SJSA1 (cell line): ENCODE measurements around the gene TEDC1. TPM values are rescaled to one million over a fixed set of nuclear protein-coding genes. Genes with fewer than 3 reads are reported as not detected.

Experiments
- DNase-seq, 2 experiments: peaks; one replicate each; pipeline ENCODE4 v3.0.0-alpha.2; 2015 to 2020; ENCODE audit warnings: low spot score in 2 of 2, low read depth in 1 of 2
- H3K27ac ChIP-seq: fragments of 250-450 bp; sonication (Bioruptor Pico); 2 replicates; pipeline ENCODE4 v1.5.1; 2020; ENCODE audit warnings: mild to moderate bottlenecking, moderate library complexity
- H3K27me3 ChIP-seq: fragments of 250-450 bp; sonication (Bioruptor Pico); replicated peaks from 2 replicates; pipeline ENCODE4 v1.5.1; 2020; ENCODE audit warnings: mild to moderate bottlenecking, moderate library complexity
- H3K36me3 ChIP-seq: fragments of 250-450 bp; sonication (Bioruptor Pico); 2 replicates; pipeline ENCODE4 v1.5.1; 2020; ENCODE audit warnings: mild to moderate bottlenecking
- H3K4me1 ChIP-seq: fragments of 250-450 bp; sonication (Bioruptor Pico); replicated peaks from 2 replicates; pipeline ENCODE4 v1.6.1; 2021; ENCODE audit warnings: mild to moderate bottlenecking
- H3K4me3 ChIP-seq: fragments of 250-450 bp; sonication (Bioruptor Pico); 2 replicates; pipeline ENCODE4 v1.5.1; 2020; ENCODE audit warnings: mild to moderate bottlenecking
- H3K9me3 ChIP-seq: fragments of 250-450 bp; sonication (Bioruptor Pico); replicated peaks from 2 replicates; pipeline ENCODE4 v1.5.1; 2020; ENCODE audit warnings: mild to moderate bottlenecking
- total RNA-seq: library from RNA; depleted of rRNA; stranded (reverse); fragments of >200 nt; shearing (Covaris generic); gene quantifications from 2 replicates; pipeline ENCODE4 v1.2.3, GENCODE V29; 2014

Gene TEDC1
- total RNA-seq, 1 experiment from 2014 or later = 22.1 TPM

DNA sequence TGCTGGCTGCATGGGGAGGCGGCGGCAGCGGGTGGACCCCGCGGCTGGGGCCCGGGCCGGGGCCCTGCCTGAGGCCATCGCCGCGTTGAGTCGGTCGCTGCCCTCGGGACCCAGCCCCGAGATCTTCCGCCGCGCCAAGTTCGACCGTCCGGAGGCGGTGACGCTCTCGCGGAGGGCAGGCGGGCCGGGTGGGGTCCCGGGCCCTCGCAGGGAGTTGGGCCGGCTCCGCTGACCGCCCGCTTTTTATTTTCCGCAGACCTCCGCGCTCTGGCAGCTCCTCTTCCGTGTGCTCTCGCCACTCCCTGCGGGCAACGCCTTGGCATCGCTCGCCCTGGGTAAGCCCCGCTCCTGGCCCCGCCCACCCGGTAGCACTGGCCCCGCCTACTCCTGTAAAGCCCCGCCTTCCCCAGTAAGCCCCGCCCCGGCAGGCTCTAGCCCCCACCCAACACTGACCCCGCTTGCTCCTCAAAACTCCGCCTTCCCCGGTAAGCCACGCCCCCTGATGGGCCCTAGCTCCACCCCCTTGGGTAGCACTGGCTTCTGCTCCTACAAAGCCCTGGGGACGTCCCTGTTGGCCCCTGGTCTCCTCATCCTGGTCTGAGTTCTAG is 424 bp downstream of the TEDC1 start:
- DNase-seq = peak in 1 of 2 experiments; percentile 84
- Histone ChIP-seq H3K4me1 (peaks cover 25% of the 10 kb centered on the region), H3K4me3 (peak overlapping the region; percentile 92), H3K27me3 (peaks cover 16% of the 10 kb centered on the region), H3K36me3 (peaks cover 13% of the 10 kb centered on the region), H3K27ac (peak overlapping the region; percentile 91), H3K9me3 (no peaks in the 10 kb centered on the region)

DNA sequence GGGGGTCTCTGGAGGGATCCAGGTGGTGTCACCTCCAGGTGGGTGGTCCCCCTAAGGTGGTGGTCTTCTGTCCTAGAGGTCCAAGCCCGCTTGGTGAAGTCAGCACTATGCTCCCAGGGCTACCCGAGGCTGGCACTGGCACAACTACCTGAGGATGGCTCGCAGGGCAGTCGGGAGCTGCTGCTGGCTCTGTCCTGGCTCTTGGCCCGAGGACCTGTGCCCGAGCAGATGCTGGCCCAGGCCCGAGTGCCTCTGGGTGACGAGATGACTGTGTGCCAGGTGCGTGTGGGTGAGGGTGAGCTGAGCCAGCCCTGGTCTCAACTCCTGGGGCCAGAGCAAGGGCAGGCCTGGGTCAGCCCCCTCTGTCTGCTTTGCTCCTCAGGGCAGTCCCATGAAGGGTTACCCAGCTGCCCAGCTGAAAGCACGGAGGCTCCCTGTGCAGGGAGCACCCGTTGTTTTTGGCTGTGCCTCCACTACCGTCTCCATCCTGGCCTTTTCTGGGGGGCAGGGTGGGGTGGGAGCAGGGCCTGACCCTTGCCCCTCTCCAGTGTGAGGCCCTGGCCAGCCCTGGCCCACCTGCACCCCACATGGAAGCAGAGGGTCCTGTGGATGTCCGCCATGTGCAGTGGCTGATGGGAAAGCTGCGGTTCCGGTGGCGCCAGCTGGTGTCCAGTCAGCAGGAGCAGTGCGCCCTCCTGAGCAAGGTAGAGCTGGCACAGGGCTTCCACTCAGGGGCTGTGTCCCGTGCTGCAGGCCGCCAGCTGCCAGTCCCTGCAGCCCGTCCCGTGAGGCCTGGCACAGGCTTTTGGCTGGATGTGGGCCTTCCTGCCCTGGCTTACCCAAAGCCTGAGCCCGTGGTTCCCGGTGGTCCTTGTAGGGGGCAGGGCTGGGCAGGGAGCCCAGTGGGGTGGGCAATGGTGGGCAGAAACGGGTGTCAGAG is 1.3 kb downstream of the TEDC1 start:
- peaks cover 8% of the 10 kb centered on the region for H3K27me3 ChIP-seq
- H3K4me3 ChIP-seq = peak overlapping the region; percentile 92
- no peaks in the 10 kb centered on the region for H3K9me3 ChIP-seq
- peaks cover 20% of the 10 kb centered on the region for H3K4me1 ChIP-seq
- peaks cover 13% of the 10 kb centered on the region for H3K36me3 ChIP-seq
- no peak overlapping the region for H3K27ac ChIP-seq
- DNase-seq = no peak

DNA sequence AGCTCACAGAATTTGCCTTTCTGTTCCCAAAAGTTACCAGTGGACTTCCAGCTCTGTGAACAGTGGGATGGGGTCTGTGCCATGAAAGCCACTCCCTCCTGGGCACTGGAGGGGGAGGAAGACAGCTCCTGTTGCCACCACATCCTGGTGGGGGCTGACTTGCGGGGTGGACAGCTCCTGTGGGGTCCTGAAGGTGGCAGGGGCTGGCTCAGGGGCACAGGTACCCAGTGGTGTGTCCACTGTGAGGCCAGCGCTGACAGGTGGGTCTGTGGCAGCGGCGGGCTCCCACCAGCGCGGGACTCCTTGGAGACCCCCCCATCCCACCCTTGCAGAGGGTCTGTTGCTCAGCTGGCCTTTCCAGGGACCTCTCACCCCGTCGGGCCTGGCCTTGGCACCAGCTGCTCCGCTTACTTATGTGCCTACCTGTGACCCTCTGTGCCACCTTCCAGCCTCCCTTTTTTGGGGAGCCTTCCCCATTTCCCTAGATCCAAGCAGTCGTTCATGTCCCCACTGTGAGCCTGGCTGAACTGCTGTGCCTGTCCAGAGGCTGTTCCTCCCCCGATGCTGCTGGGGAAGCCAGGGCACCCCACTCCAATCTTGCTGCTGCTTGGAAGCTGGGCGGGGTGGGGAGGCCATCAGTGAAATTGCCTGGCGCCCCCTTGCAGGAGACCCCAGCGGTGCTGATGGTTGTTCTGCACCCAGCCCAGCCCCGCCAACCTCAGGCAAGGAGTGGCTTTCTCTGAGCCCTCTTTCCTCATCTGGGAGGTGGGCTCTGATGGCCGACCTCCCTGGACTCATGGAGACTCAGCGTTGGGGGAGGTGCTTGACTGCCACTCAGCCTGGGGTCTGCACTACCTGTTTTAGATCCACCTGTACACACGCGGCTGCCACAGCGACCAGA is 2.2 kb downstream of the TEDC1 start:
- Histone ChIP-seq H3K27me3 (no peaks in the 10 kb centered on the region), H3K4me1 (peaks cover 16% of the 10 kb centered on the region), H3K27ac (no peak overlapping the region), H3K4me3 (no peak overlapping the region), H3K9me3 (no peaks in the 10 kb centered on the region), H3K36me3 (peaks cover 13% of the 10 kb centered on the region)
- no peak for DNase-seq

DNA sequence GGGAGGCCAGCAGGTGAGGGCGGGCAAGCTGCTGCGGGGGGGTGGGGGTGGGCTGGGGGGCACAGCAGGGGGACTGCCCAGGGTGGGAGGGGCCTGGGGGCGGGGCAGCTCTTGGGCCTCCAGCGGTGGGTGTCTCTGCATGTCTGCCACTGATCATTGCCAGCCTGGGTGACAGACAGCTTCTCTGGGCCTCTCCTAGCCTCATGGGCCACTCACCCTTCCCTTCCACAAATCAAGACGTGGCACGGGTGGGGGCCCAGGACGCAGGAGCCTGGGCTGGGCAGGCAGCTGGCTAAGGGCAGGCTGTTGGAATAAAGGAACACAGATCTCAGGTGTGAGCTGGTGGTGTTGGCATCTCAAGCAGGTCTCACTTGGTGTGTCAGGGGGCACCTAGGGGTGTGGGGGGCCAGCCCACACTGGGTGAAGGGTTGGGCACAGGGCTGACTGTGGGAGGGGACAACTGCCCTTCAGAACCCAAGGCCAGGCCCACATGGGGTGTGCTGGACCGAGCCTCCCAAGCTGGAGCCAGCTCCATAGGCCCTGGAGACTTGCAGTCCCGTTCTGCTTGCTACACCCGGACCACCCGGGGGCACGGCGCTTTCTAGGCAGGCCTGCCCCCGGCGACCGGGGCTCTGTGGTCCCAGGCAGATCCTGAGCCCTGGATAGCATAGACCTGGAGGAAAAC is 3.0 kb downstream of the TEDC1 start:
- H3K27ac ChIP-seq = no peak overlapping the region
- no peak for DNase-seq
- H3K36me3 ChIP-seq = peaks cover 13% of the 10 kb centered on the region
- H3K9me3 ChIP-seq = no peaks in the 10 kb centered on the region
- H3K4me1 ChIP-seq = peaks cover 16% of the 10 kb centered on the region
- no peak overlapping the region for H3K4me3 ChIP-seq
- H3K27me3 ChIP-seq = no peaks in the 10 kb centered on the region

DNA sequence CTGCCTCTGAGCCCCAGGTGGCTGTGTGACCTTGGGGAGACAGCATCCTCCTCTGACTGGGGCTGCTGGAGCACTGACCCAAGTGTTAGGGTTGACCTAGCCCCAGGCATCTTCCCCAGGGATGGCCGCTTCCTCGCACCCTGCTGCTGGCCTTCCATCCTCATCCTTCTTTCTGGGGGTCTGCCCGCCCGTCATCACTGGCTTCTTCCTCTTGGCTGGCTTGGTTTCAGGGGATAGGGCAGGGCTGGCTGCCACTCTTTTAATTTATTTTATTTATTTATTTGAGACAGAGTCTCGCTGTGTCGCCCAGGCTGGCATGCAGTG is 3.5 kb downstream of the TEDC1 start:
- Histone ChIP-seq H3K4me1 (peaks cover 13% of the 10 kb centered on the region), H3K9me3 (no peaks in the 10 kb centered on the region), H3K4me3 (no peak overlapping the region), H3K27me3 (no peaks in the 10 kb centered on the region), H3K27ac (no peak overlapping the region), H3K36me3 (peaks cover 13% of the 10 kb centered on the region)
- DNase-seq = no peak

DNA sequence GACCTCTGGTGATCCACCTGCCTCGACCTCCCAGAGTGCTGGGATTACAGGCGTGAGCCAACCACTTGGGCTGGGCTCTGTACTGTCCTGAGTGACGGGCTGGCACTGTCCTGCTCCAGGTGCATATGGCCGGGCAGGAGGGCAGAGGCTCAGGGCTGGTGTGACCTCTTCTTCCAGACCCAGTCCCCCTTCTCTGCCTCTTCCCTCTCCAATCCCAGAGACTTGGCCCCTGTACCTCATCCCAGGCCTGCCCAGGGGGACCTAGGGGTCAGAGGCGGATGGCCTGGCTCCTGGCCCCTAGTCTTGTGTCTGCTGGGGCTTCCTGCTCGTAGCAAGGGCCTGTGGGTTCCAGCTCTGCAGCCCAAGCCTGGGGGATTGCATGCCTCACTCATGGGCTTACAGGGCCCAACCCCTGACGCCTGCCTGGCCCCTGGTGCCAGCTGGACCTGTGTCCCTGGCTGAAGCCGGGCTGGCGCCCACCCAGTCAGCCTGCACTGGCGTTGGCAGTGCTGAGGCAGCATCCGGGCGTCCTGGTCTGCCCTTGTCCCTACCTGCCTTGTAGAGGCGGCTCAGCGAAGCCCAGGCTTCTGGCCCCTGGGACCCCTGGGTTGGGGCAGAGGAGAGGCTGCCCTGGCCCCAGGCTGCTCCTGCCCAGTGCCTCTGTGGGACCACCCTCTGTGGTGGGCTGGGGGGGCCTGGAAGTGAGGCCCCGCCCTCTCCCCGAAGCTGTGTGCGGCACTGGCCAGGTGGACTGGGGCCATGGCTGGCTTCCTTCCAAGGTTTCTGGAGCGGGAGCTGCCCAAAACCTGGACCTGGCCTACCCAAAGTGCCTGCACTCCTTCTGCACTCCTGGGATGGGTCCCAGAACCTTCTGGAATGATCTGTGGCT is 4.3 kb downstream of the TEDC1 start:
- Histone ChIP-seq H3K36me3 (peaks cover 13% of the 10 kb centered on the region), H3K4me3 (no peak overlapping the region), H3K27me3 (no peaks in the 10 kb centered on the region), H3K4me1 (peaks cover 7% of the 10 kb centered on the region), H3K9me3 (no peaks in the 10 kb centered on the region), H3K27ac (no peak overlapping the region)
- no peak for DNase-seq

DNA sequence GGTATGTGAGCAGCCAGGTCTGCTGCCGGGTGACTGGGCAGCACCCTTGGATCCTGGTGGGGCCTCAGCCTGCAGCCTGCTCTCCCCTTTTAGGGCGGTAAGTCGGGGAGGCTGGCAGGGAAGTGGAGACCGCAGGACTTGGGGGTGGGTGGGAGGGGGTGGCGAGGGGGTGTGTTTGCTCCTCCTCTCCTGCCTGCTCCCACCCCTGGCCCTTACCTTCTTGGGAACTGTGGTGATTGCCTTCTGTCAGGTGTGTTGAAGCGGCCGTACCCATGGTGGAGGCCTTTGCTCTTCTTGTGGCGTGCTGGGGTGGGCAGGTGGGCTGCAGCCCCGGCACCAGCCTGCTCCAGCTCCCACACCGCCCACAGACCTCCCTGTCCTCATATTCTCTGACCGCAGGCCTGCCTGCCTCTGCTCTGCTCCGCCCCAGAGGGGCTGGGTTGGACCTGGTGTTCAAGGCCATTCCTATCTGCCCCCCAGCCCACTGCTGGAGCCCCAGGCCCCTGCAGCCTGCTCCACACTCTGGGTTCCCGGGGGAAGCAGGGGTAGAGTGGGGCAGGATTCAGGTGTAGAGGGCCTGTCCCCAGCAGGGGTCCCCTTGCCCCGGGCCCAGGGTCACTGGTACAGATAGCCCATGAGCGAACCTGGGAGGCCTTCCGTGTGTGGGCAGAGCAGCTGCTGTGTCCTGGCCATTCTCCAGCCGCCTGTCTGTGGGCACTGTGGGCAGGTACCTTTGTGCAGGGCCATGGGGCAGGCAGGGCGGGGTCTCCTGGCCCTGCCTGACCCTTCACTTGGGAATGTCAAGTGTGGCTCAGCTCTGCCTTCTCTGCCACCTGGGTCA is 5.2 kb downstream of the TEDC1 start:
- peaks cover 6% of the 10 kb centered on the region for H3K4me1 ChIP-seq
- peaks cover 12% of the 10 kb centered on the region for H3K36me3 ChIP-seq
- DNase-seq = no peak
- H3K9me3 ChIP-seq = no peaks in the 10 kb centered on the region
- no peak overlapping the region for H3K27ac ChIP-seq
- H3K27me3 ChIP-seq = no peaks in the 10 kb centered on the region
- H3K4me3 ChIP-seq = no peak overlapping the region

DNA sequence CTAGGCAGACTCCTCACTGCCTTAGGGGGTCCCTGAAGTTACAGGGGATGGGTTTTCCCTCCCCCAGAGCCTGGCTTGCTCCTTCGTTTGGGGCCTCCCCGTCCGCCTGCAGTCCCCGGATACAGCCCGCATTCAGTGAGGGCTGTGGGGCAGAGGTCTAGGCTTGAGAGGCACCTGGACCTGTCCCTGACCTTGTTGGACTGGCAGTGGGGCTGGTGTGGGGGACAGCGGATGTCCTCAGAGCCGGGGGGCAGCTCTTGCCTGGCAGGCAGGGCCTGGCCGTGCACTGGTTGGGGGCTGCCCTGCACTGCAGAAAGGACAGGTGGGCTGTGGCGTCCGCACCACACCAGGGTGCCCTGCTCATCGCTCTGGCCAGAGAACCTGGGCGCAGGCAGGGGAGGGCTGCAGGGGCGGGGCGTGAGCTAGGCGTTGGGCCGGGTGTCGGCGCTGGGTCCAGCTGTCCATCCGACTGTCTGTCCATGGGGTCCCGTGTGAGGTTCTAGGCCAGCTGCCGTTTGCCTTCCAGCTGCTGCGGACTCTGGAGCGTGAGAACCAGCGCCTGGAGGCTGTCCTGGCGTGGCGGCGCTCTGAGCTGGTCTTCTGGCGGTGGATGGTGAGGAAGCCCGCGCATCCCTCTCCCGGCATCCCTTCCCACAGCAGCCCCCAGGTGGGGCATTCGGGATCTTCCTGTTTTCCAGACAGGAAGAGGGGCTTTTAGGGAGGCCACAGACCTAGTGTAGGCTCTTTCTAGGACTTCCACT is 6.0 kb downstream of the TEDC1 start:
- H3K36me3 ChIP-seq = peaks cover 6% of the 10 kb centered on the region
- DNase-seq = no peak
- no peak overlapping the region for H3K27ac ChIP-seq
- no peaks in the 10 kb centered on the region for H3K27me3 ChIP-seq
- peaks cover 2% of the 10 kb centered on the region for H3K4me1 ChIP-seq
- no peak overlapping the region for H3K4me3 ChIP-seq
- H3K9me3 ChIP-seq = no peaks in the 10 kb centered on the region

DNA sequence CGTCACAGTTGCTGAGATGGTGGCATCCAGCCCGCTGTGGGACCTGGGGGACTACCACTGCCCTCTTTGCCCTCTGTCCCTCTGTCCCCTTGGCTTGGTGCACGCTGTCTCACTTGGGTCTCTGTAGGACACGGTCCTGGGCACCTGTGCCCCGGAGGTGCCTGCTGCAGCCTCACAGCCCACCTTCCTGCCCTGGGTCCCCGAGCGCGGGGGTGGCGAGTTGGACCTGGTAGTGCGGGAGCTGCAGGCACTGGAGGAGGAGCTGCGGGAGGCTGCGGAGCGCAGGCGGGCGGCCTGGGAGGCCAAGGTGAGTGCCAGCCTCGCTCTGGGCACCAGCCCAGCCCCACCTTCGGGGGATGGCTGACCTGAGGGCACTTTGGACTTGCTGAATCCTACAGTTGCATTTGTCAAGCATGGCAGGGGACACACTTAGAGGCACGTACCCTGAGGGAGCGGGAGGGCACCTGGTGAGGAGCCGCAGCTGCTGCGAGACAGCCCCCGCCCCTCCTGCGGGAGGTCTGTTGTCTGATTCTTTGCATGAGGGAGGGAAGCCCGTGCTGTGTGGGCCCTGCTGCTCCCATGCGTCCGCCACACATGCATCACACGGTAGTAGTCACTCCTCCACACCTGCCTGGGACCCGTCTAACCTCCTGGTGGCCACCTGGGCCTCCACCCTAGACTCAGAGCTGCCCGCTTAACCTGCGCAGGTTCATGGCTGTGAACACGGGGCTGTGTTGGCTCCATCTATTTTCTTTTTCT is 6.8 kb downstream of the TEDC1 start:
- Histone ChIP-seq H3K36me3 (no peaks in the 10 kb centered on the region; the same call in 1 of the 2 replicates), H3K27ac (no peak overlapping the region), H3K27me3 (no peaks in the 10 kb centered on the region), H3K4me3 (no peak overlapping the region), H3K4me1 (no peaks in the 10 kb centered on the region), H3K9me3 (no peaks in the 10 kb centered on the region)
- DNase-seq = no peak

DNA sequence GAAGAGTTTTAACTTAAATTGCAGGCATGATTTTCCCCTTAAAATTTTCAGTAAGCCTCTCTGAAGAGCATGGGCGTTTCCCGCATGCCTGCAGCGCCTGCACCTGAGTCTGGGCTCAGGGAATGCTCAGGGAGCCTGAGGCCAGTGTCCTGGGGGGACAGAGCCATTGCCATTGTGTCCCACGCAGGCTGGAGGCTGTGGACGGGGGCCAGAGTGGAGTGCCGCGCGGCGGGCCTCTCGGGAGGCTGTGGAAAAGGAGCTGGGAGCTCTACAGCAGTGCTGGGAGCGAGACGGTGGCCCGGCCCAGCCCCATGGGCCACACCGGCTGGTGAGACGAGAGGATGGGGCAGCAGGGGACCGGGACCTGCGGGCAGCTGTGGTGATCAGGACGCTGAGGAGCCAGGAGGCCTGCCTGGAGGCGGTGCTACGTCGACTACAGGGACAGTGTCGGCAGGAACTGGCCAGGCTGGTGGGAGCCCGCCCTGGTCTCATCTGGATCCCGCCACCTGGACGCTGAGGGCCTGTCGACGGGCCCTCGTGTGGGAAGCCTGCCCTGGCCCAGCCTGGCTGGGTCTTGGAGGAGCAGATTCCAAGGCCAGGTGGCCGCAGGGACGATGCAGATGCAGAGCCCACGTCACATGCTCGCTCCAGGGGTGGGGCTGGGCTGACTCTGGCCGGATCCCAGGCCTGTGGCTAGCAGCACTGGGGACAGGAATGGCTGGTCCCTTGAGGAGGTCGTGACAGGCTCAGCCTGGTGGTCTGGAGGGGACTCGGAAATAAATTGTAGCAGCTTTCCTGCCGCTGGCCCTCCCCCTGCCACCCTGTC is 7.6 kb downstream of the TEDC1 start:
- DNase-seq = no peak
- no peaks in the 10 kb centered on the region for H3K9me3 ChIP-seq
- H3K27me3 ChIP-seq = no peaks in the 10 kb centered on the region
- no peak overlapping the region for H3K27ac ChIP-seq
- no peak overlapping the region for H3K4me3 ChIP-seq
- H3K4me1 ChIP-seq = no peaks in the 10 kb centered on the region
- no peaks in the 10 kb centered on the region for H3K36me3 ChIP-seq
